HepG2 (cell line): Measurements from ENCODE around the gene RPL3. TPM values are rescaled to one million over a fixed set of nuclear protein-coding genes. Genes with fewer than 3 reads are reported as not detected.
A peak's percentile ranks its signal among the peaks of the same experiment; 100 is the strongest.

Experiments
- ATAC-seq: fragments of 200-7000 bp; cut with Tn5 transposase; 3 replicates; pipeline ENCODE4 v1.9.1; 2020; ENCODE audit warnings: mild to moderate bottlenecking, moderate library complexity
- BruUV-seq: library from RNA; stranded (reverse); fragments of 400-500 nt; replicated peaks from 2 replicates; lab custom pipeline; 2021; lab: Mats Ljungman, UMichigan
- CTCF ChIA-PET: fragments of 300-600 bp; formaldehyde crosslinking; extraction: SDS; loops from one replicate; lab custom pipeline; 2021; ENCODE audit warnings: low total read pairs, inconsistent platforms, low intra/inter-chr PET ratio; lab: Yijun Ruan, JAX
- POLR2A ChIA-PET: fragments of 350-600 bp; sonication (Branson Sonifier 250); formaldehyde crosslinking; loops from one replicate; lab custom pipeline; 2020; ENCODE audit warnings: antibody characterized with exemption, inconsistent platforms; lab: Yijun Ruan, JAX
- DNase-seq: peaks from one replicate; pipeline ENCODE4 v3.0.0-alpha.2; 2015; ENCODE audit warnings: low spot score
- FAIRE-seq: peaks from 3 replicates; lab custom pipeline; 2011; peaks lifted over from hg19 to GRCh38; lab: Jason Lieb, UNC
- H2AFZ ChIP-seq: one replicate; pipeline ENCODE4 v1.6.1; 2011; ENCODE audit warnings: low read length, inconsistent platforms
- H3K27ac ChIP-seq: fragments of 300-600 bp; 3 replicates; pipeline ENCODE4 v1.8.0; 2011; ENCODE audit warnings: mixed run types, mild to moderate bottlenecking, mixed read lengths, low read length, inconsistent platforms; ENCODE audit not compliant: insufficient read depth; ENCODE audit errors: extremely low read length
- H3K27me3 ChIP-seq, 2 experiments: fragments of 200-600 bp in 1 of 2; 2 replicates in 1 of 2; 3 replicates in 1 of 2; pipeline versions ENCODE4 v1.6.0 to v1.8.0; 2011; ENCODE audit warnings: low read length in 2 of 2, mild to moderate bottlenecking in 2 of 2, moderate library complexity in 2 of 2, inconsistent platforms in 1 of 2; ENCODE audit not compliant: insufficient read depth in 2 of 2, control insufficient read depth in 1 of 2
- H3K36me3 ChIP-seq, 2 experiments: fragments of 200-600 bp in 1 of 2; replicated peaks in 1 of 2; 2 replicates in 1 of 2; 3 replicates in 1 of 2; pipeline versions ENCODE4 v1.5.1 to v1.8.0; 2011; ENCODE audit warnings: low read length in 2 of 2, inconsistent platforms in 1 of 2; ENCODE audit not compliant: insufficient read depth in 2 of 2, control insufficient read depth in 1 of 2
- H3K4me1 ChIP-seq: 2 replicates; pipeline ENCODE4 v1.5.1; 2012; ENCODE audit warnings: low read length, inconsistent platforms; ENCODE audit not compliant: insufficient read depth
- H3K4me2 ChIP-seq: 2 replicates; pipeline ENCODE4 v1.6.0; 2011; ENCODE audit warnings: low read depth, low read length, inconsistent platforms
- H3K4me3 ChIP-seq, 3 experiments: fragments of 200-600 bp in 1 of 3; sonication (generic), shearing (Covaris generic) in 1 of 3; replicated peaks in 1 of 3; 2 replicates each; pipeline ENCODE4 v1.5.1; 2011 to 2016; ENCODE audit warnings: low read length in 3 of 3, inconsistent platforms in 2 of 3, low read depth in 2 of 3, mild to moderate bottlenecking in 2 of 3, control low read depth in 1 of 3, mixed read lengths in 1 of 3; ENCODE audit not compliant: insufficient read depth in 1 of 3
- H3K79me2 ChIP-seq: one replicate; pipeline ENCODE4 v1.6.1; 2011; ENCODE audit warnings: low read length, inconsistent platforms; ENCODE audit not compliant: insufficient read depth
- H3K9ac ChIP-seq: 2 replicates; pipeline ENCODE4 v1.6.0; 2011; ENCODE audit warnings: mild to moderate bottlenecking, low read depth, low read length, inconsistent platforms; ENCODE audit not compliant: insufficient read depth
- H3K9me3 ChIP-seq: 2 replicates; pipeline ENCODE4 v1.5.1; 2012; ENCODE audit warnings: mild to moderate bottlenecking, low read length
- H4K20me1 ChIP-seq: 2 replicates; pipeline ENCODE4 v1.6.0; 2011; ENCODE audit warnings: inconsistent platforms, mild to moderate bottlenecking, low read length, moderate library complexity; ENCODE audit not compliant: insufficient read depth
- PHF21A ChIP-seq: sonication (generic); formaldehyde crosslinking; IDR thresholded peaks from 2 replicates; pipeline ENCODE4 v1.5.0; 2020; ENCODE audit warnings: mild to moderate bottlenecking, missing genetic modification reagents
- SRF ChIP-seq: IDR thresholded peaks from 2 replicates; pipeline ENCODE4 v1.6.1; 2011; ENCODE audit warnings: mild to moderate bottlenecking, low read depth, low read length, moderate library complexity
- ZFP82 ChIP-seq: sonication (generic); formaldehyde crosslinking; IDR thresholded peaks from 2 replicates; pipeline ENCODE4 v1.5.1; 2020; ENCODE audit warnings: mild to moderate bottlenecking, missing genetic modification reagents, borderline replicate concordance
- ZNF121 ChIP-seq: sonication (generic); formaldehyde crosslinking; IDR thresholded peaks from 2 replicates; pipeline ENCODE4 v1.5.0; 2020; ENCODE audit warnings: mild to moderate bottlenecking, missing genetic modification reagents
- ZNF33A ChIP-seq: sonication (generic); formaldehyde crosslinking; IDR thresholded peaks from 2 replicates; pipeline ENCODE4 v1.5.1; 2020; ENCODE audit warnings: missing genetic modification reagents, mild to moderate bottlenecking, moderate library complexity, borderline replicate concordance
- ZNF770 ChIP-seq: sonication (generic); formaldehyde crosslinking; IDR thresholded peaks from 2 replicates; pipeline ENCODE4 v1.5.0; 2020; ENCODE audit warnings: mild to moderate bottlenecking, missing genetic modification reagents
- WGBS: methylation state at CpG from one replicate; pipeline ENCODE4 v1.1.6; 2017; ENCODE audit warnings: low lambda C conversion rate; 5-methylcytosine and 5-hydroxymethylcytosine counted together
- in situ Hi-C: cut with HindIII; loops from 2 replicates; pipeline ENCODE4 v1.10.0; 2017; ENCODE audit warnings: low pct_unique_long_range_greater_than_20kb; ENCODE audit not compliant: extremely low pct_ligation_motif_present
- intact Hi-C: fragments of 100-400 bp; cut with micrococcal nuclease; formaldehyde crosslinking; loops from one replicate; pipeline ENCODE4 v1.10.0; 2022; ENCODE audit not compliant: unreplicated experiment
- polyA plus RNA-seq, 8 experiments: library from polyadenylated mRNA; depleted of rRNA in 3 of 8; stranded (reverse) in 7 of 8; unstranded in 1 of 8; fragments of >200 nt; fragmentation: Illumina TruSeq in 4 of 8; extraction: Trizol in 4 of 8; gene quantifications; 2 replicates each; pipeline versions ENCODE4 v1.2.1 to v1.2.3, GENCODE V29; 2011 to 2016; ENCODE audit warnings: low read depth in 4 of 8, missing spikeins in 1 of 8, mixed read lengths in 1 of 8; ENCODE audit not compliant: insufficient read depth in 1 of 8
- total RNA-seq, 5 experiments: library from RNA; depleted of rRNA; stranded (reverse); fragments of >200 nt; fragmentation: Illumina TruSeq; extraction: Trizol; gene quantifications; 2 replicates each; pipeline ENCODE4 v1.2.3, GENCODE V29; 2016; ENCODE audit warnings: low read depth in 1 of 5

The RPL3 gene
- total and polyA plus RNA-seq, 2 of the 13 experiments (the other 11 are each of a cell fraction or from before 2014, with no cell fraction given): 1,051 to 3,279 TPM

GRCh38 chr22:39288135-39288898, 31.1 kb downstream of the RPL3 start:
- 74% methylated on average over 6 of the region's 13 CpGs for WGBS
- no TSS peak for BruUV-seq
- Histone ChIP-seq H3K27ac (no peak overlapping the region), H3K36me3 (no peaks in the 10 kb centered on the region), H2AFZ (no peak overlapping the region), H3K9ac (no peak overlapping the region), H3K79me2 (no peaks in the 10 kb centered on the region), H3K4me3 (no peak overlapping the region), H3K9me3 (0 out of 2 replicates have a peak, but pooled peaks cover 6% of the 10 kb centered on the region), H3K4me1 (peaks cover 75% of the 10 kb centered on the region), H3K4me2 (no peak overlapping the region), H3K27me3 (peaks cover 5 to 13% of the 10 kb centered on the region in 2 experiments; a peak in 4 of 5 replicates), H4K20me1 (no peaks in the 10 kb centered on the region)
- intact Hi-C loops: no loop called here
- TF ChIP-seq ZNF770 (peak; percentile 36; the same call in 1 of the 2 replicates), ZFP82 (no peak)
- ChIA-PET POLR2A (no interaction called here), CTCF (no interaction called here)
- ATAC-seq (no peak), FAIRE-seq (no peak), DNase-seq (no peak)
- in situ Hi-C loops: no loop called here

GRCh38 chr22:39287076-39287725, 32.2 kb downstream of the RPL3 start:
- Histone ChIP-seq H3K4me3 (no peak overlapping the region), H3K9ac (no peak overlapping the region), H3K4me2 (no peak overlapping the region), H3K27me3 (peaks cover 3 to 13% of the 10 kb centered on the region in 2 experiments; a peak in 4 of 5 replicates), H3K36me3 (no peaks in the 10 kb centered on the region), H3K4me1 (peaks cover 75% of the 10 kb centered on the region), H4K20me1 (no peaks in the 10 kb centered on the region), H3K9me3 (0 out of 2 replicates have a peak, but pooled peaks cover 6% of the 10 kb centered on the region), H3K27ac (no peak overlapping the region), H3K79me2 (no peaks in the 10 kb centered on the region), H2AFZ (no peak overlapping the region)
- no TSS peak for BruUV-seq
- no peak for ATAC-seq
- TF ChIP-seq ZNF121 (CRISPR knock-in tag) (no peak), ZNF33A (CRISPR knock-in tag) (no peak), PHF21A (CRISPR knock-in tag) (no peak), SRF (no peak)
- WGBS: 24% methylated on average over 7 of the region's 8 CpGs
- CTCF ChIA-PET: no interaction called here
- DNase-seq: no peak
- intact Hi-C loops (no loop called here), in situ Hi-C loops (no loop called here)
- FAIRE-seq: no peak
- POLR2A ChIA-PET: no interaction called here
